OCI-LY1 (cell line): ENCODE results near the gene HMG20B.

Experiments
- H2AFZ ChIP-seq: fragments of 200-600 bp; sonication (generic), shearing (Covaris generic); 2 replicates; pipeline ENCODE4 v1.6.0; 2014; ENCODE audit warnings: antibody characterized with exemption, mild to moderate bottlenecking, low read length
- H3F3A ChIP-seq: fragments of 200-600 bp; sonication (generic), shearing (Covaris generic); 2 replicates; pipeline ENCODE4 v1.6.0; 2014; ENCODE audit warnings: mild to moderate bottlenecking, antibody characterized with exemption, low read length, moderate library complexity; ENCODE audit not compliant: insufficient read depth
- H3K27ac ChIP-seq: fragments of 200-600 bp; sonication (generic); 2 replicates; pipeline ENCODE4 v1.5.1; 2014; ENCODE audit warnings: low read length, mixed run types, mild to moderate bottlenecking, low read depth; ENCODE audit not compliant: poor library complexity, severe bottlenecking
- H3K27me3 ChIP-seq: fragments of 200-600 bp; sonication (generic); 2 replicates; pipeline ENCODE4 v1.6.0; 2014; ENCODE audit warnings: antibody characterized with exemption, mild to moderate bottlenecking, low read length, moderate library complexity; ENCODE audit not compliant: insufficient read depth
- H3K36me3 ChIP-seq: fragments of 200-600 bp; sonication (generic); 2 replicates; pipeline ENCODE4 v1.6.1; 2014; ENCODE audit warnings: mild to moderate bottlenecking, antibody characterized with exemption, low read length, moderate library complexity, mixed read lengths; ENCODE audit not compliant: insufficient read depth
- H3K4me1 ChIP-seq: fragments of 200-600 bp; sonication (generic); 2 replicates; pipeline ENCODE4 v1.5.1; 2014; ENCODE audit warnings: mild to moderate bottlenecking, low read length, moderate library complexity; ENCODE audit not compliant: insufficient read depth, severe bottlenecking
- H3K4me2 ChIP-seq: fragments of 200-600 bp; sonication (generic), shearing (Covaris generic); 2 replicates; pipeline ENCODE4 v1.6.1; 2014; ENCODE audit warnings: low read length
- H3K4me3 ChIP-seq: fragments of 200-600 bp; sonication (generic); 2 replicates; pipeline ENCODE4 v1.5.1; 2014; ENCODE audit warnings: low read length, low read depth, mild to moderate bottlenecking, mixed read lengths; ENCODE audit not compliant: poor library complexity, severe bottlenecking
- H3K79me2 ChIP-seq: fragments of 200-600 bp; shearing (Covaris generic); 2 replicates; pipeline ENCODE4 v1.6.1; 2016; ENCODE audit warnings: mixed run types, low read length, mixed read lengths; ENCODE audit not compliant: insufficient read depth
- H3K9ac ChIP-seq: fragments of 200-600 bp; sonication (generic), shearing (Covaris generic); 2 replicates; pipeline ENCODE4 v1.6.1; 2014; ENCODE audit warnings: mild to moderate bottlenecking, low read length, mixed read lengths
- H3K9me2 ChIP-seq: fragments of 200-600 bp; sonication (generic), shearing (Covaris generic); 2 replicates; pipeline ENCODE4 v1.6.1; 2014; ENCODE audit warnings: low read depth, mild to moderate bottlenecking, low read length, mixed read lengths
- H3K9me3 ChIP-seq: fragments of 200-600 bp; shearing (Covaris generic); 2 replicates; pipeline ENCODE4 v1.6.1; 2014; ENCODE audit warnings: low read length, mixed read lengths
- H4K20me1 ChIP-seq: fragments of 200-600 bp; sonication (generic), shearing (Covaris generic); 2 replicates; pipeline ENCODE4 v1.6.0; 2016; ENCODE audit warnings: mild to moderate bottlenecking, low read length; ENCODE audit not compliant: insufficient read depth
- CTCF ChIP-seq: fragments of 200-600 bp; sonication (generic), shearing (Covaris generic); IDR thresholded peaks from 2 replicates; pipeline ENCODE4 v1.5.1; 2017; ENCODE audit warnings: mild to moderate bottlenecking, antibody characterized with exemption, low read length, moderate library complexity, mixed read lengths
- EZH2 ChIP-seq: fragments of 200-600 bp; sonication (generic), shearing (Covaris generic); IDR thresholded peaks from 2 replicates; pipeline ENCODE4 v1.8.0; 2017; ENCODE audit warnings: borderline replicate concordance, mixed run types, mild to moderate bottlenecking, antibody characterized with exemption, low read length, moderate library complexity, mixed read lengths

The HMG20B gene

GRCh38 chr19:3546119-3546518 is 26.6 kb upstream of the HMG20B start:
- H3K27me3 ChIP-seq, result no peaks in the 10 kb centered on the region
- peaks cover 39% of the 10 kb centered on the region for H3K36me3 ChIP-seq
- no peak overlapping the region for H2AFZ ChIP-seq
- no peaks in the 10 kb centered on the region for H3K9me3 ChIP-seq
- peaks cover 9% of the 10 kb centered on the region for H3K4me1 ChIP-seq
- H3K4me2 ChIP-seq, result no peak overlapping the region
- H3K79me2 ChIP-seq, result no peaks in the 10 kb centered on the region
- no peaks in the 10 kb centered on the region for H3F3A ChIP-seq
- TF ChIP-seq EZH2, result no peak
- TF ChIP-seq CTCF, result no peak
- no peak overlapping the region for H3K27ac ChIP-seq
- no peak overlapping the region for H3K4me3 ChIP-seq
- no peaks in the 10 kb centered on the region for H3K9me2 ChIP-seq
- no peaks in the 10 kb centered on the region for H4K20me1 ChIP-seq
- no peak overlapping the region for H3K9ac ChIP-seq

- Histone ChIP-seq H3K36me3 (peaks cover 42% of the 10 kb centered on the region), H3K4me2 (no peak overlapping the region), H3K4me3 (no peak overlapping the region), H3K9me2 (no peaks in the 10 kb centered on the region), H3K27ac (no peak overlapping the region), H3K79me2 (no peaks in the 10 kb centered on the region), H2AFZ (no peak overlapping the region), H3K4me1 (peaks cover 9% of the 10 kb centered on the region), H3F3A (no peaks in the 10 kb centered on the region), H4K20me1 (no peaks in the 10 kb centered on the region), H3K9ac (no peak overlapping the region), H3K27me3 (no peaks in the 10 kb centered on the region), H3K9me3 (no peaks in the 10 kb centered on the region)
- TF ChIP-seq EZH2 (no peak), CTCF (peak; percentile 55)
Measured at GRCh38 chr19:3547301-3547731, 25.4 kb upstream of the HMG20B start.

GRCh38 chr19:3547767-3548282 is 24.9 kb upstream of the HMG20B start:
- H3K27me3 ChIP-seq, result no peaks in the 10 kb centered on the region
- no peaks in the 10 kb centered on the region for H4K20me1 ChIP-seq
- no peak overlapping the region for H3K9ac ChIP-seq
- H3F3A ChIP-seq, result no peaks in the 10 kb centered on the region
- H3K4me3 ChIP-seq, result no peak overlapping the region
- no peaks in the 10 kb centered on the region for H3K9me3 ChIP-seq
- peaks cover 42% of the 10 kb centered on the region for H3K36me3 ChIP-seq
- 0 out of 2 replicates have a peak, but pooled peaks have one; percentile 3 for TF ChIP-seq CTCF
- no peak for TF ChIP-seq EZH2
- no peak overlapping the region for H2AFZ ChIP-seq
- no peaks in the 10 kb centered on the region for H3K79me2 ChIP-seq
- H3K4me1 ChIP-seq, result peaks cover 14% of the 10 kb centered on the region
- no peak overlapping the region for H3K27ac ChIP-seq
- H3K4me2 ChIP-seq, result no peak overlapping the region
- no peaks in the 10 kb centered on the region for H3K9me2 ChIP-seq
